Smooth muscle cell (in vitro differentiated cells): ENCODE data around the gene STON2. TPM values are rescaled to one million over a fixed set of nuclear protein-coding genes. Genes with fewer than 3 reads are reported as not detected.

Experiments
- DNase-seq: peaks from one replicate; lab custom pipeline; 2025; ENCODE audit not compliant: unreplicated experiment; lab: John Stamatoyannopoulos, UW
- H2AFZ ChIP-seq: fragments of 200-600 bp; sonication (generic); 2 replicates; pipeline ENCODE4 v1.6.0; 2016; ENCODE audit warnings: antibody characterized with exemption, low read depth, mild to moderate bottlenecking
- H3F3A ChIP-seq: fragments of 200-600 bp; sonication (generic); 2 replicates; pipeline ENCODE4 v1.6.0; 2017; ENCODE audit warnings: antibody characterized with exemption, low read depth
- H3K27ac ChIP-seq: fragments of 200-600 bp; sonication (generic); 2 replicates; pipeline ENCODE4 v1.5.1; 2016; ENCODE audit warnings: low read depth, mild to moderate bottlenecking
- H3K27me3 ChIP-seq: fragments of 200-600 bp; sonication (generic); 2 replicates; pipeline ENCODE4 v1.6.1; 2016; ENCODE audit warnings: low read depth, mild to moderate bottlenecking
- H3K36me3 ChIP-seq: fragments of 200-600 bp; sonication (generic); 2 replicates; pipeline ENCODE4 v1.5.1; 2016; ENCODE audit warnings: low read depth
- H3K4me1 ChIP-seq: fragments of 200-600 bp; sonication (generic); 2 replicates; pipeline ENCODE4 v1.5.1; 2016; ENCODE audit warnings: low read depth
- H3K4me2 ChIP-seq: fragments of 200-600 bp; sonication (generic); 2 replicates; pipeline ENCODE4 v1.6.0; 2016; ENCODE audit warnings: mild to moderate bottlenecking
- H3K4me3 ChIP-seq: fragments of 200-600 bp; sonication (generic); 2 replicates; pipeline ENCODE4 v1.5.1; 2016; ENCODE audit warnings: mild to moderate bottlenecking
- H3K79me2 ChIP-seq: fragments of 200-600 bp; sonication (generic); 2 replicates; pipeline ENCODE4 v1.6.0; 2016; ENCODE audit warnings: low read depth, mild to moderate bottlenecking
- H3K9ac ChIP-seq: fragments of 200-600 bp; sonication (generic); 2 replicates; pipeline ENCODE4 v1.6.0; 2016; ENCODE audit warnings: low read depth
- H3K9me3 ChIP-seq: fragments of 200-600 bp; sonication (generic); replicated peaks from 2 replicates; pipeline ENCODE4 v1.5.1; 2016; ENCODE audit warnings: low read depth
- H4K20me1 ChIP-seq: fragments of 200-600 bp; sonication (generic); 2 replicates; pipeline ENCODE4 v1.6.0; 2016; ENCODE audit warnings: low read depth
- WGBS: methylation state at CpG from one replicate; pipeline ENCODE4 v1.1.7; 2016; ENCODE audit warnings: low lambda C conversion rate; 5-methylcytosine and 5-hydroxymethylcytosine counted together
- polyA plus RNA-seq: library from polyadenylated mRNA; unstranded; fragments of >200 nt; fragmentation: Nextera tagmentation; extraction: Ambion mirVana; gene quantifications from 2 replicates; pipeline ENCODE4 v1.2.1, GENCODE V29; 2016
- total RNA-seq: library from RNA; depleted of rRNA; stranded (reverse); fragments of >200 nt; gene quantifications from 2 replicates; pipeline ENCODE4 v1.2.3, GENCODE V29; 2014
- TF ChIP-seq, protein P1 (sequence below): fragments of 200-600 bp; sonication (generic); IDR thresholded peaks from 2 replicates; pipeline ENCODE4 v1.5.1; 2017; ENCODE audit warnings: borderline replicate concordance, mild to moderate bottlenecking, antibody characterized with exemption; ENCODE audit not compliant: insufficient read depth, poor library complexity, severe bottlenecking

Gene STON2
- total and polyA plus RNA-seq, 2 experiments from 2014 or later = 1.7 to 43.6 TPM

DNA sequence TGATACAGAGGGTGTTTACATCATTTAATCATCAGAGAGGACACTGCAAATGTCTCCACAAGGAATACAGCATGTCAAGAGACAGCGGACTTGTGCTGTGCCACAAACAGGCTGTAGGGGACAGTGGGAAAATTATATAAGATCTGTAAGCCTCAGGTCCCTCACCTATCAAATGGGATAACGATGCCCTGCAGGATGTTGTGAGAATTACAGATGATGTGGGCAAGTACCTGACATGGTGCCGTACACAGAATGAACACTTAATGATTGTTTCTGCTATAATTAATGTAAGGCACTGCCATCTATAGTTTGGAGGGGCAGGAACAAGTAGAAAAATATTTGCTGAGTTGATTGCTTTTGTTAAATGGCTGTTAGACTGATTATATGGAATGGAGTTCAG lies 97.5 kb downstream of the STON2 start:
- H3K36me3 ChIP-seq = no peaks in the 10 kb centered on the region
- H3K9me3 ChIP-seq = no peaks in the 10 kb centered on the region
- no peaks in the 10 kb centered on the region for H4K20me1 ChIP-seq
- H3K4me2 ChIP-seq = no peak overlapping the region
- no peaks in the 10 kb centered on the region for H3F3A ChIP-seq
- no peak overlapping the region for H2AFZ ChIP-seq
- WGBS = 90% methylated on average over 3 of the region's 3 CpGs
- TF ChIP-seq, protein P1, sequence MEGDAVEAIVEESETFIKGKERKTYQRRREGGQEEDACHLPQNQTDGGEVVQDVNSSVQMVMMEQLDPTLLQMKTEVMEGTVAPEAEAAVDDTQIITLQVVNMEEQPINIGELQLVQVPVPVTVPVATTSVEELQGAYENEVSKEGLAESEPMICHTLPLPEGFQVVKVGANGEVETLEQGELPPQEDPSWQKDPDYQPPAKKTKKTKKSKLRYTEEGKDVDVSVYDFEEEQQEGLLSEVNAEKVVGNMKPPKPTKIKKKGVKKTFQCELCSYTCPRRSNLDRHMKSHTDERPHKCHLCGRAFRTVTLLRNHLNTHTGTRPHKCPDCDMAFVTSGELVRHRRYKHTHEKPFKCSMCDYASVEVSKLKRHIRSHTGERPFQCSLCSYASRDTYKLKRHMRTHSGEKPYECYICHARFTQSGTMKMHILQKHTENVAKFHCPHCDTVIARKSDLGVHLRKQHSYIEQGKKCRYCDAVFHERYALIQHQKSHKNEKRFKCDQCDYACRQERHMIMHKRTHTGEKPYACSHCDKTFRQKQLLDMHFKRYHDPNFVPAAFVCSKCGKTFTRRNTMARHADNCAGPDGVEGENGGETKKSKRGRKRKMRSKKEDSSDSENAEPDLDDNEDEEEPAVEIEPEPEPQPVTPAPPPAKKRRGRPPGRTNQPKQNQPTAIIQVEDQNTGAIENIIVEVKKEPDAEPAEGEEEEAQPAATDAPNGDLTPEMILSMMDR = no peak
- peak overlapping the region; percentile 77 for H3K27ac ChIP-seq
- no peak for DNase-seq
- peaks cover 6% of the 10 kb centered on the region for H3K4me1 ChIP-seq
- H3K27me3 ChIP-seq = no peaks in the 10 kb centered on the region
- H3K4me3 ChIP-seq = no peak overlapping the region
- peaks cover 22% of the 10 kb centered on the region for H3K79me2 ChIP-seq
- H3K9ac ChIP-seq = no peak overlapping the region

DNA sequence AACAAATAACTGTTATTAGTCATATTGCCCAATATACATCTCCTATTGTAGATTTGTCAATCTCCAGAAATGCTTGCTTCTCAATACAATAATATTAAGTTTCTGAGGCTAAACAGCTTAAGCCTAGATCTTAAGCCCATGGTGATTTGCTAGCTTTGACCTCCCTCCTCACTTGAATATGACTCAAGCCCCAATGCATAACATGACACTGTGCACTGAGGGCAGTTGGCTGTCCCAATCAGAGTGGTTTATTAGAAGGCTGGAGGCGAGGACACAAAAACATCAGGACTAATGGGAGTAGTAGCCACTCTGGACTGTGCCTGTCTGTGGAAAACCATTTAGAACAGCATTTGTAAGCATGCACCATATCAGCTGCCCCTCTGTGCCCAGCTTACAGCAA lies 98.3 kb downstream of the STON2 start:
- Histone ChIP-seq H3K27me3 (no peaks in the 10 kb centered on the region), H3F3A (no peaks in the 10 kb centered on the region), H3K9ac (no peak overlapping the region), H3K4me3 (no peak overlapping the region), H2AFZ (no peak overlapping the region), H3K27ac (no peak overlapping the region), H4K20me1 (no peaks in the 10 kb centered on the region), H3K79me2 (peaks cover 22% of the 10 kb centered on the region), H3K4me2 (no peak overlapping the region), H3K4me1 (no peaks in the 10 kb centered on the region), H3K36me3 (no peaks in the 10 kb centered on the region), H3K9me3 (no peaks in the 10 kb centered on the region)
- 91% methylated on average over 1 of the region's 1 CpG for WGBS
- no peak for DNase-seq
- TF ChIP-seq, protein P1 = no peak

DNA sequence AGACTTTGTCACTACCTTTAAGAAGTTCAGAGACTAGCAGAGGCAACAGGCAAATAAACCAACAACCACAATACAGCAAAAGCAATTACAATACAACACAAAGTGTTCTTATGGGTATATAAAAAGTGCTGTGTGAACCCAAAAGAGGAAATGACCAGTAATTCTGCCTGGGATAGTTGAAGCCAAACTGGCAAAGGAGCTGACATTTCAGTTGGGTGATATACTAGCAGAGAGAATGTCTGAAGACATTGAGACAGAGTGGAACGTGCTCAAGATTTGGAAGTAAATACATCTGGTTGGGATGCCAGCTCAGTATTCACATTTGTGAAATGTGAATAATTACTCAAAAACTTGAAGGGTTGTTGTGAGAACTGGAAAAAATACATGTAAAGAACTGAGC lies 98.8 kb downstream of the STON2 start:
- Histone ChIP-seq H3K9me3 (no peaks in the 10 kb centered on the region), H3K79me2 (peaks cover 22% of the 10 kb centered on the region), H3K27ac (no peak overlapping the region), H3K9ac (no peak overlapping the region), H3K4me1 (no peaks in the 10 kb centered on the region), H3K4me2 (no peak overlapping the region), H3K4me3 (no peak overlapping the region), H3F3A (no peaks in the 10 kb centered on the region), H4K20me1 (no peaks in the 10 kb centered on the region), H3K36me3 (no peaks in the 10 kb centered on the region), H3K27me3 (no peaks in the 10 kb centered on the region), H2AFZ (no peak overlapping the region)
- TF ChIP-seq, protein P1 = no peak
- no peak for DNase-seq
- WGBS = 87% methylated on average over 1 of the region's 1 CpG

DNA sequence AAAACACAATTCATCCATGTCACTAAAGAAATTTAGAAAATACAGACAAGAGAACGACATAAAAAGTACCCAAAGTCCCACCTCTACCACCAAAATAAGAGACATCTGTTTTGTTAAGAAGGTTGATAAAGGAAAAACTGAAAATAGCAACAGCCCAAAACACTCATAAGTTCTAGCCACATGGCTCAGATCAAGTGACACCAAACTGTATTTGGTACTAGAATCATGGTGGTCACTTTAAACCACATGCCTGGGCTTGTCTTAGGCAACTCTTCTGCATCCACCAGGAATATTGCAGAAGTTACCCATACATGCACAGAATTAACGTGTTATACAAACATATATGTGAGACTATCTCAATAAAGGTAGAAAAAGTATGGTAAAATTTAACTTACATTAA lies 101.2 kb downstream of the STON2 start:
- H3K27me3 ChIP-seq = no peaks in the 10 kb centered on the region
- H3K36me3 ChIP-seq = no peaks in the 10 kb centered on the region
- peaks cover 28% of the 10 kb centered on the region for H3K79me2 ChIP-seq
- no peaks in the 10 kb centered on the region for H3K4me1 ChIP-seq
- H3K4me3 ChIP-seq = no peak overlapping the region
- no peaks in the 10 kb centered on the region for H3F3A ChIP-seq
- no peak overlapping the region for H3K27ac ChIP-seq
- WGBS = 88% methylated on average over 2 of the region's 2 CpGs
- H4K20me1 ChIP-seq = no peaks in the 10 kb centered on the region
- H3K4me2 ChIP-seq = no peak overlapping the region
- no peak for DNase-seq
- TF ChIP-seq, protein P1 = no peak
- H3K9ac ChIP-seq = no peak overlapping the region
- H2AFZ ChIP-seq = no peak overlapping the region
- H3K9me3 ChIP-seq = no peaks in the 10 kb centered on the region
